ENCODE measurements around the gene PGS1.

The PGS1 gene

GRCh38 chr17:78426293-78426879 lies 47.9 kb downstream of the PGS1 start:
- DNase-seq (ENCODE audit: low read depth) = no peak

GRCh38 chr17:78427140-78427539 lies 48.7 kb downstream of the PGS1 start:
- DNase-seq (ENCODE audit: low read depth) = no peak

GRCh38 chr17:78428025-78428575 lies 49.7 kb downstream of the PGS1 start:
- DNase-seq (ENCODE audit: low read depth) = no peak

- no peak for DNase-seq (ENCODE audit: low read depth)
Measured at GRCh38 chr17:78428836-78429617, 50.6 kb downstream of the PGS1 start.

- DNase-seq (ENCODE audit: low read depth) = no peak
Measured at GRCh38 chr17:78429618-78429995, 51.2 kb downstream of the PGS1 start.

GRCh38 chr17:78430892-78431691 lies 52.6 kb downstream of the PGS1 start:
- DNase-seq (ENCODE audit: low read depth) = no peak

GRCh38 chr17:78431692-78431958 lies 53.2 kb downstream of the PGS1 start:
- no peak for DNase-seq (ENCODE audit: low read depth)

GRCh38 chr17:78432226-78433012 lies 54.0 kb downstream of the PGS1 start:
- DNase-seq (ENCODE audit: low read depth) = no peak

- DNase-seq (ENCODE audit: low read depth) = no peak
Measured at GRCh38 chr17:78433013-78433727, 54.7 kb downstream of the PGS1 start.

GRCh38 chr17:78433780-78434335 lies 55.4 kb downstream of the PGS1 start:
- no peak for DNase-seq (ENCODE audit: low read depth)

GRCh38 chr17:78434455-78435329 lies 56.2 kb downstream of the PGS1 start:
- DNase-seq (ENCODE audit: low read depth) = no peak

GRCh38 chr17:78435330-78436005 lies 57.0 kb downstream of the PGS1 start:
- no peak for DNase-seq (ENCODE audit: low read depth)

GRCh38 chr17:78437508-78438169 lies 59.2 kb downstream of the PGS1 start:
- no peak for DNase-seq (ENCODE audit: low read depth)

- DNase-seq (ENCODE audit: low read depth) = no peak
Measured at GRCh38 chr17:78438271-78438691, 59.8 kb downstream of the PGS1 start.

GRCh38 chr17:78438694-78439325 lies 60.4 kb downstream of the PGS1 start:
- DNase-seq (ENCODE audit: low read depth) = no peak

GRCh38 chr17:78441271-78441971 lies 63.0 kb downstream of the PGS1 start:
- no peak for DNase-seq (ENCODE audit: low read depth)

- DNase-seq (ENCODE audit: low read depth) = no peak
Measured at GRCh38 chr17:78442648-78443218, 64.3 kb downstream of the PGS1 start.

All from T follicular helper cell (primary cell).